Endothelial cell of umbilical vein (primary cell): ENCODE measurements around the gene C17orf114.

Experiments used
- BruUV-seq: library from RNA; stranded (reverse); fragments of 400-500 nt; replicated peaks from 2 replicates; lab custom pipeline; 2021; lab: Mats Ljungman, UMichigan
- CTCF ChIA-PET: fragments of 300-600, 350-600 bp; sonication (Branson Sonifier 250); formaldehyde crosslinking; loops from one replicate; lab custom pipeline; 2021; ENCODE audit warnings: antibody characterized with exemption, inconsistent platforms; lab: Charles Lee
- POLR2A ChIA-PET: fragments of 300-600, 350-600 bp; sonication (Branson Sonifier 250); formaldehyde crosslinking; loops from one replicate; lab custom pipeline; 2021; ENCODE audit warnings: antibody characterized with exemption, inconsistent platforms; lab: Charles Lee
- DNase-seq: peaks from one replicate; pipeline ENCODE4 v3.0.0-alpha.2; 2011; ENCODE audit warnings: low read depth, low spot score
- FAIRE-seq: peaks from 2 replicates; lab custom pipeline; 2011; peaks lifted over from hg19 to GRCh38; lab: Jason Lieb, UNC
- H2AFZ ChIP-seq: 2 replicates; pipeline ENCODE4 v1.6.0; 2012; ENCODE audit warnings: low read depth, low read length, control low read depth, inconsistent platforms
- H3K27ac ChIP-seq: 2 replicates; pipeline ENCODE4 v1.5.1; 2011; ENCODE audit warnings: low read depth, mild to moderate bottlenecking, control low read depth, low read length, moderate library complexity; ENCODE audit not compliant: insufficient read depth
- H3K27me3 ChIP-seq, 2 experiments: 2 replicates each; pipeline versions ENCODE4 v1.6.0 to v1.6.1; 2011; ENCODE audit warnings: low read length in 2 of 2, mixed read lengths in 1 of 2; ENCODE audit not compliant: control insufficient read depth in 2 of 2, insufficient read depth in 2 of 2
- H3K36me3 ChIP-seq, 2 experiments: 2 replicates in 1 of 2; 3 replicates in 1 of 2; pipeline ENCODE4 v1.5.1; 2011; ENCODE audit warnings: low read length in 2 of 2, mild to moderate bottlenecking in 1 of 2, moderate library complexity in 1 of 2; ENCODE audit not compliant: control insufficient read depth in 2 of 2, insufficient read depth in 2 of 2; ENCODE audit errors: extremely low read depth in 1 of 2
- H3K4me1 ChIP-seq: 3 replicates; pipeline ENCODE4 v1.5.1; 2011; ENCODE audit warnings: mild to moderate bottlenecking, low read length; ENCODE audit not compliant: control insufficient read depth, insufficient read depth; ENCODE audit errors: extremely low read depth
- H3K4me2 ChIP-seq: 2 replicates; pipeline ENCODE4 v1.6.1; 2011; ENCODE audit warnings: low read length, control low read depth, mixed read lengths; ENCODE audit not compliant: insufficient read depth
- H3K4me3 ChIP-seq, 3 experiments: fragments of 200-600 bp in 1 of 3; sonication (generic), shearing (Covaris generic) in 1 of 3; replicated peaks in 1 of 3; 2 replicates each; pipeline ENCODE4 v1.5.1; 2011 to 2016; ENCODE audit warnings: control low read depth in 3 of 3, low read length in 3 of 3, mild to moderate bottlenecking in 2 of 3, inconsistent platforms in 1 of 3, low read depth in 1 of 3, moderate library complexity in 1 of 3; ENCODE audit not compliant: insufficient read depth in 1 of 3
- H3K79me2 ChIP-seq: 2 replicates; pipeline ENCODE4 v1.6.0; 2012; ENCODE audit warnings: low read length, inconsistent platforms; ENCODE audit not compliant: control insufficient read depth, insufficient read depth
- H3K9ac ChIP-seq: replicated peaks from 2 replicates; pipeline ENCODE3; 2011; ENCODE audit warnings: low read length, control low read depth; ENCODE audit not compliant: insufficient read depth; ENCODE audit errors: extremely low read depth
- H3K9me1 ChIP-seq: replicated peaks from 3 replicates; pipeline ENCODE4 v1.6.0; 2011; ENCODE audit warnings: mild to moderate bottlenecking, low read length; ENCODE audit not compliant: control insufficient read depth, insufficient read depth; ENCODE audit errors: extremely low read depth
- H3K9me3 ChIP-seq: replicated peaks from 2 replicates; pipeline ENCODE4 v1.5.1; 2012; ENCODE audit warnings: low read length, inconsistent platforms; ENCODE audit not compliant: control insufficient read depth, insufficient read depth
- H4K20me1 ChIP-seq: replicated peaks from 2 replicates; pipeline ENCODE3; 2011; ENCODE audit warnings: mild to moderate bottlenecking, low read length; ENCODE audit not compliant: control insufficient read depth, insufficient read depth; ENCODE audit errors: extremely low read depth
- CTCF ChIP-seq, 2 donors: IDR thresholded peaks; 1 replicate in 1 of 2; 2 replicates in 1 of 2; pipeline ENCODE4 v1.5.1; 2011; ENCODE audit warnings: low read length in 2 of 2, mild to moderate bottlenecking in 2 of 2, moderate library complexity in 2 of 2, control low read depth in 1 of 2, inconsistent platforms in 1 of 2, low read depth in 1 of 2; ENCODE audit not compliant: insufficient read depth in 1 of 2; ENCODE audit errors: extremely low read depth in 1 of 2
- FOS ChIP-seq: IDR thresholded peaks from 2 replicates; pipeline ENCODE4 v1.6.1; 2011; ENCODE audit warnings: mild to moderate bottlenecking, low read length, moderate library complexity, borderline replicate concordance; ENCODE audit not compliant: insufficient read depth
- GATA2 ChIP-seq: IDR thresholded peaks from 2 replicates; pipeline ENCODE4 v1.7.0; 2011; ENCODE audit warnings: low read depth, mild to moderate bottlenecking, moderate library complexity, mixed read lengths, low read length; ENCODE audit not compliant: insufficient read length, insufficient read depth
- JUN ChIP-seq: IDR thresholded peaks from 2 replicates; pipeline ENCODE4 v1.6.1; 2011; ENCODE audit warnings: borderline replicate concordance, low read depth; ENCODE audit not compliant: insufficient read length, insufficient read depth
- MAX ChIP-seq: IDR thresholded peaks from 2 replicates; pipeline ENCODE4 v1.6.1; 2011; ENCODE audit not compliant: insufficient read depth, insufficient read length
- POLR2A ChIP-seq: IDR thresholded peaks from 2 replicates; pipeline ENCODE4 v1.6.1; 2012; ENCODE audit warnings: low read depth, mild to moderate bottlenecking, control low read depth, low read length
- POLR2AphosphoS5 ChIP-seq: IDR thresholded peaks from 2 replicates; pipeline ENCODE4 v1.6.1; 2012; ENCODE audit warnings: low read depth, mild to moderate bottlenecking, control low read depth, low read length, moderate library complexity; ENCODE audit not compliant: insufficient read depth
- dilution Hi-C: fragments of 300-500 bp; cut with MboI; formaldehyde crosslinking; loops from one replicate; pipeline ENCODE4 v1.15.0; 2019; ENCODE audit warnings: low sequenced_read_pairs; ENCODE audit not compliant: extremely low pct_ligation_motif_present
- intact Hi-C: fragments of 100-400 bp; cut with micrococcal nuclease; formaldehyde crosslinking; loops from one replicate; pipeline ENCODE4 v1.10.0; 2022

C17orf114 gene

DNA sequence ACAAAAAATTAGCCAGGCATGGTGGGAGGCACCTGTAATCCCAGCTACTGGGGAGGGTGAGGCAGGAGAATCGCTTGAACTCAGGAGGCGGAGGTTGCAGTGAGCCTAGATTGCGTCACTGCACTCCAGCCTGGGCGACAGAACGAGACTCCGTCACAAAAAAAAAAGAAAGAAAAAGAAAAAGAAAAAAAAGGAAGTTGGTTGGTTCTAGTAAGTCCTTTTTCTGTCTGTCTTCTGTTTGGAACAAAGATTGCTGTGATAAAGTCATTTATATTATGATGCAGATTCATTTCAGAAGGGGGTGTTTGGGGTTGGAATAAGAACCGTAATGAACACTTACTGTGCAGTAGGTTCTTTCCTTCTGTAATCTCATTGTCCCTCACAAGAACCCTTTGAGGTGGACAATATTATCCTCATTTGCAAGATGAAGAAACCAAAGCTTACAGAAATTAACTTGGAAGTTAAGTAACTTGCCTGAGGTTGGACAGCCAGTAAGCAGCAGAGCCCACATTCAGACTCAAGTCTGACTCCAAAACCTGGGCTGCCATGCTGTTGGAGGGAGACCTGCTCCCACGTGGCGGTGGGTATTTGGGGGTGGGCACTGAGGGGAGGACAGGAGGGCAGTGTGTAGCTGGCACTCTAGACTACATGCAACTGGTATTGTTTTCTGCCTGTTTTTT lies 41.3 kb upstream of the C17orf114 start:
- Histone ChIP-seq H2AFZ (no peak overlapping the region), H3K4me2 (no peak overlapping the region), H4K20me1 (no peaks in the 10 kb centered on the region), H3K4me1 (peaks cover 3% of the 10 kb centered on the region), H3K9me1 (no peaks in the 10 kb centered on the region), H3K9me3 (no peaks in the 10 kb centered on the region), H3K9ac (no peak overlapping the region), H3K36me3 (peaks cover 0 to 2% of the 10 kb centered on the region in 2 experiments), H3K27me3 (no peaks in the 10 kb centered on the region), H3K27ac (no peak overlapping the region), H3K79me2 (peaks cover 48% of the 10 kb centered on the region), H3K4me3 (no peak overlapping the region)
- dilution Hi-C loops (no loop called here), intact Hi-C loops (no loop called here)
- DNase-seq (no peak), FAIRE-seq (no peak)
- ChIA-PET POLR2A (no interaction called here), CTCF (interaction anchor here (2.0 kb wide), 1 partner anchor 38 kb away, joined by 4 read pairs; no protein-coding TSS in a partner anchor)
- BruUV-seq: no TSS peak
- TF ChIP-seq GATA2: no peak
- no peak for TF ChIP-seq JUN
- no peak for TF ChIP-seq MAX
- TF ChIP-seq POLR2A: no peak
- no peak for TF ChIP-seq FOS
- no peak for TF ChIP-seq CTCF (IDR thresholded peaks at IDR 0.05; ENCODE audit: extremely low read depth in 1 of 2, insufficient read depth in 1 of 2, low read depth in 1 of 2, low read length in 2 of 2)
- TF ChIP-seq POLR2AphosphoS5: no peak
